PC-9 (cell line): ENCODE data around the gene RET.

ENCODE experiments used
- EZH2 ChIP-seq: fragments of 200-600 bp; sonication (generic); IDR thresholded peaks from 2 replicates; pipeline ENCODE4 v1.8.0; 2017; ENCODE audit warnings: antibody characterized with exemption, low read depth
- TF ChIP-seq, protein P1 (sequence below): fragments of 200-600 bp; sonication (generic); conservative IDR thresholded peaks from 2 replicates; pipeline ENCODE4 v1.6.1; 2017; ENCODE audit warnings: mixed run types, antibody characterized with exemption, mild to moderate bottlenecking, moderate library complexity

DNA sequence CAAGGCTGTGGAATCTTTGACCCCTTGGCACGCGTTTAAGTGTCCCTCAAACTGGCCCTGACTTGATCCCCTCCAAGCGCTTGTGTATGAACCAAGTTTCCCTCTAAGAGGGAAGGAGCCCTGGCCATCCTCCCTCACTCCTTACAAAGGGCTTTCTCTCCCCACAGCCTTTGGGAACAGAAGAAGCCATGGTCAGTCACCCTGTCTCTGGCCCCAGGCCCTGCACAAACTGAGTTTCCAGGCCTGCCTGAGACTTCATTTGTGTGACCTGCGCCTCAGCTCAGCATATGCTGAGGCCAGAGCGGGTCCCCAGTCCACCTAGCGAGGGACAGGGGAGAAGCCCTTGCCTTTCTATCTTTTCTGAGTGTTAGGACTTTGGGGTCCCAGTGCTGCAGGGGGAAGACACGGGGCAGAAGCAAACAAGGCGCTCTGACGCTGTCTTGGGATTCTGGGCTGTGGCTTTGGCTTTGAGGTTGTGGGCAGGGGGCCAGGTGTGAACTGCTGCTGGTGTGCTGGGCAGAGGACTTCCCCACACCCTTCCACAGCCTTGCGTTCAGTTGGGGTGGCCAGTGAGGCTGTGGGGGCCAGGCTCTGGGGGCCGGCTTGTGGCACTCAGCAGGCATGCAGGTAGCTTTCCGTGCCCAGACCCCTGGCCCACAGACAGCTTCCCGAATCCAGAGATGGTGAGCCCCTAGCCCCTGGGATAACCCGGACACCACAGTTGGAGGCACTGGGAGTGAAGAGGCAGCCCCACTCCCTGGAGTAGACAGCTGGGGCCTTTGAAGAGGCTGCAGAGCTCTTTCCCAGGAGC is 1.5 kb downstream of the RET start:
- TF ChIP-seq, protein P1, sequence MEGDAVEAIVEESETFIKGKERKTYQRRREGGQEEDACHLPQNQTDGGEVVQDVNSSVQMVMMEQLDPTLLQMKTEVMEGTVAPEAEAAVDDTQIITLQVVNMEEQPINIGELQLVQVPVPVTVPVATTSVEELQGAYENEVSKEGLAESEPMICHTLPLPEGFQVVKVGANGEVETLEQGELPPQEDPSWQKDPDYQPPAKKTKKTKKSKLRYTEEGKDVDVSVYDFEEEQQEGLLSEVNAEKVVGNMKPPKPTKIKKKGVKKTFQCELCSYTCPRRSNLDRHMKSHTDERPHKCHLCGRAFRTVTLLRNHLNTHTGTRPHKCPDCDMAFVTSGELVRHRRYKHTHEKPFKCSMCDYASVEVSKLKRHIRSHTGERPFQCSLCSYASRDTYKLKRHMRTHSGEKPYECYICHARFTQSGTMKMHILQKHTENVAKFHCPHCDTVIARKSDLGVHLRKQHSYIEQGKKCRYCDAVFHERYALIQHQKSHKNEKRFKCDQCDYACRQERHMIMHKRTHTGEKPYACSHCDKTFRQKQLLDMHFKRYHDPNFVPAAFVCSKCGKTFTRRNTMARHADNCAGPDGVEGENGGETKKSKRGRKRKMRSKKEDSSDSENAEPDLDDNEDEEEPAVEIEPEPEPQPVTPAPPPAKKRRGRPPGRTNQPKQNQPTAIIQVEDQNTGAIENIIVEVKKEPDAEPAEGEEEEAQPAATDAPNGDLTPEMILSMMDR, result no peak
- no peak for TF ChIP-seq EZH2
